ENCODE data around the gene SNTB2.
A peak's percentile ranks its signal among the peaks of the same experiment; 100 is the strongest.
"Not testable (repeated sequence)": the region's sequence is repeated elsewhere in the genome, so short reads cannot be mapped to it uniquely, and the experiment has no call there.

SNTB2 gene

GRCh38 chr16:69186642-69187445 lies at the start of gene SNTB2:
Gene SNTB2 (plus strand): TSS chr16:69187164. CDS start chr16:69187167, 3 bp downstream.
- peak; percentile 64 to 77 for DNase-seq (ENCODE audit: extremely low read depth in 1 of 2, low read depth in 1 of 2)

DNA sequence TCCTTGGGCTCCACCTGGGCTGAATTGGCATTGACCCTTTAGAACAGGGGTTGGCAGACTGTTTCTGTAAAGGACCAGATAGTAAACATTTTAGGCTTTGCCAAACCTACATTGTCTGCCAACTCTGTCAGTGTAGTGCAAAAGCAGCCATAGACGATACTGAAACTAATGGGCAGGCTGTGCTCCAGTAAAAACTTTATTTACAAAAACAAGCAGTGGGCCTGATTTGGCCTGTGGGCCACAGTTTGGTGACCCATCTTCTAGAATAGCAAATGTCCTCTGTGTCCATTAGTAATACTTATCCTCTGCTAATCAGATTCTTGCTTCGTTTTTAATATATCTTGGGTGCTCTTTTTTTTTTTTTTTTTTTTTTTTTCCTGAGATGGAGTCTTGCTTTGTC lies 48.4 kb upstream of the SNTB2 start:
- no peak for DNase-seq (ENCODE audit: extremely low read depth in 1 of 2, low read depth in 1 of 2)

GRCh38 chr16:69139464-69139863 lies 47.5 kb upstream of the SNTB2 start:
- DNase-seq (ENCODE audit: extremely low read depth in 1 of 2, low read depth in 1 of 2) = not testable (repeated sequence)

GRCh38 chr16:69141014-69141413 lies 46.0 kb upstream of the SNTB2 start:
- DNase-seq (ENCODE audit: extremely low read depth in 1 of 2, low read depth in 1 of 2) = no peak

DNA sequence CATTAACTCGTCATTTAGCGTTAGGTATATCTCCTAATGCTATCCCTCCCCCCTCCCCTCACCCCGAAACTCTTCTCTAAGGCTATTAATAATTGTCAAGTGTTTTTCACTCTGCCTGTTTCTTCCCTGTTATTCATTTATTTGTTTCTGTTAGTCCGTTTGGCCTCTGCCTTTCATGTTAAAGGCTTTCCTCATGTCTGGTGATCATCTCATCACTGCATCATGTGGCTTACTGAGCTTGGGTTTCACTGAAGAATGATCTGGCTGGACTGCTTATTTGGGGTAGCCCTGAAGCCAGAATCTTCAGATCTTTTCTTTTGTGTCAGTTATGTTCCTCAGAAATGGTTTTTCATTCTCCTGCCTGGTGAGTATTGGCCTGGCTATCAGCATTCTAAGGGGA lies 45.0 kb upstream of the SNTB2 start:
- DNase-seq (ENCODE audit: extremely low read depth in 1 of 2, low read depth in 1 of 2) = no peak

GRCh38 chr16:69143116-69143515 lies 43.8 kb upstream of the SNTB2 start:
- DNase-seq (ENCODE audit: extremely low read depth in 1 of 2, low read depth in 1 of 2) = no peak

DNA sequence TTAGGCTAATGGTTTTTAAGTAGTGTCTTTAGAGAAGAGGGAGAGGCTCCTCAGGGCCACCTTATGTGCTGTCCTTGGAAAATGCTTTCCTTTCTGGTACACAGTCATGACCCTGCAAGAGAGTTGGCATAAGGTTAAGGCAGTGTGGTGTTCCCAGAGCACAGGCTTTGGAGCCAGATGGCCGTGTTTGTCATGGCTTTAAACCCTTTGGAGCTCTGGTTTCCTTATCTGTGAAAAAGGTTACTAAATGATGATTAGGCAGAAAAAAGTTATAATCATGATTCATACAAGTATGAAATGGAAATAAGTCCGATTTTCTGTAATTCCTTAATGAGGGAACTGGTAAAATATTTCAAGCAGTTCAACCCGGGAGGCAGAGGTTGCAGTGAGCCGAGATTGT lies 41.3 kb upstream of the SNTB2 start:
- no peak for DNase-seq (ENCODE audit: extremely low read depth in 1 of 2, low read depth in 1 of 2)

DNA sequence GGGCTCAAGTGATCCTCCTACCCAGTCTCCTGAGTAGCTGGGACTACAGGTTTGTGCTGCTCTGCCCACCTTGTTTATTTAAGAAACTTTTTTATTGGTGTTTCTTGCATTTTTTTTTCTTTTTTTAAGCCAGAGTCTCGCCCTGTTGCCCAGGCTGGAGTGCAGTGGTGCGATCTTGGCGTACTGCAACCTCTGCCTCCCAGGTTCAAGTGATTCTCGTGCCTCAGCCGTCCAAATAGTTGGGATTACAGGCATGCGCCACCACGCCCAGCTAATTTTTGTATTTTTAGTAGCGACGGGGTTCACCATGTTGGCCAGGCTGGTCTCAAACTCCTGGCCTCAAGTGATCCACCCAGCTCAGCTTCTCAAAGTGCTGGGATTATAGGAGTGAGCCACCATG lies 37.3 kb upstream of the SNTB2 start:
- not testable (repeated sequence) for DNase-seq (ENCODE audit: extremely low read depth in 1 of 2, low read depth in 1 of 2)

DNA sequence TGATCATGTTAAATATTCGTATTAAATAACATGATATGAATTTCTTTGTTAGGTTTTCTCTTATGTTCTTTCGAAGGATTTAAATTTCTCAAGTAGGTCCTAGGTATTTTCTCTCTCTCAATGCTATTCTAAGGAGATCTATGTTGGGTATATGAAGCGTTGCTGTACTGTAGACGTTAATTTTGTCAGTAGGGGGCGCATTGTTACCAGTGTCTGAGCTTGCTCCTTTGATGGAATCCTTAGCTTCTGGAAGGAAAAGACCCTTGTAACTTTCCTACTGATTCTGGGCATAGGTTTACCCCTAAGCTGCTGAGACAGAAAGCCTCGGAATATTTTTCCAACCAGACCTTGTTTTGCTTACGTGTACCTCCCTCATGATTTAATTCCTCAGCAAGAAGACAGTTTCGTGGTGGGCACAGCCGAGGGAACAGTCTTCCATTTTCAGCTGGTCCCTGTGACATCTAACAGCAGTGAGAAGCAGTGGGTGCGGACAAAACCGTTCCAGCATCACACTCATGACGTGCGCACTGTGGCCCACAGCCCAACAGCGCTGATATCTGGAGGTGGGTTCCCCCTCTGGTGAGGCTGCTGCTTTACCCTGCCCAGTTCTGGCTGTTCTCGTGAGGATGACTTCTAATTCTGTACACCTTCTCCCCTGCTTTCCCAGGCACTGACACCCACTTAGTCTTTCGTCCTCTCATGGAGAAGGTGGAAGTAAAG lies 36.7 kb upstream of the SNTB2 start:
- no peak for DNase-seq (ENCODE audit: extremely low read depth in 1 of 2, low read depth in 1 of 2)

DNA sequence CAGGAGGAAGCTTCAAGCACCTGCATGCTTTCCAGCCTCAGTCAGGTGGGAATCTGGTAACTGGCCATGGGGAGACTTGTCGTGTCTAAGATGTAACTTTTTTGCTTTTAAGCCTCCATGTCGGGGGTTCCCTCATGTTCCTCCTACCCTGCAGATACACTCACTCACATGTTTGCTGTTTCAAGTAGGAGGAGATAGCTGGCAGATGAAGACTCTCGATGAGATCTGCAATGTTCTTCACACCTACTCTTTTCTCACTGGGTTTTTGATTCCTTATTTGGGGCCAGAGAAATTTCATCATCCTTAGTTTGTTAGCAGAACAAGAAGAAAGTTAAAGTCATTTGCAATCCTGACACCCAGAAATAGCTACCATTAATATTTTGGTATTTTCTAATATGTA lies 29.8 kb upstream of the SNTB2 start:
- no peak for DNase-seq (ENCODE audit: extremely low read depth in 1 of 2, low read depth in 1 of 2)

GRCh38 chr16:69160192-69160591 lies 26.8 kb upstream of the SNTB2 start:
- no peak for DNase-seq (ENCODE audit: extremely low read depth in 1 of 2, low read depth in 1 of 2)

- DNase-seq (ENCODE audit: extremely low read depth in 1 of 2, low read depth in 1 of 2) = no peak
Measured at GRCh38 chr16:69165584-69165983, 21.4 kb upstream of the SNTB2 start.

DNA sequence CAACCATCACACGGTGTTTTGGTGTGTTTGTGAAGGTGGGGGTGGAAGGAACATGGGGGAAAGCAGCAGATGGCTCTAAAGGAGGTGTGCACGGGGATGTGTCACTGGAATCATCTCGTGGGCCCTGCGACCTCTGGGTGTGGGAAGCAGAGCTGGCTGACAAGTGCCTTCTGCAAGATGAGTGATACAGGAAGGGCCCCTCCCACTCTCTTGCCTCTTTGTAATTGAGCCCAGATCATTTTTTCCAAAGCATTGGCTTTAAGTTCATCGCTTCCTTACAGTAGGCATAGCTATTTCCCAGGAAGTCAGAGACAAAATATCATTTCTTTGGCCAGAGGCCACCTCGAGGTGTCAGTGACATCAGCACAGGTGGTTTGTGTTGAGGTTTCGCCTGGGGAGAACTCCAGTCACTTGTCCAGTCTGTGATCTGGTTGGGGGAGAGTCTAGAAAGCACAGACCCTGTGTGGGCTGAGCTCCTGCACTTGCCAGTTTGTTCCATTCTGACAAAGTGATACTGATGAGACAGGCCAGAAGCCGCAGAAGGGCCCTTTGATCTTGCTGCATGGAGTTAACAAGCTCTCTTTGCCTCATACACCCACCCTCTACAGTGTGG lies 20.6 kb upstream of the SNTB2 start:
- DNase-seq (ENCODE audit: extremely low read depth in 1 of 2, low read depth in 1 of 2) = peak; percentile 55 to 88

- no peak for DNase-seq (ENCODE audit: extremely low read depth in 1 of 2, low read depth in 1 of 2)
Measured at GRCh38 chr16:69166946-69167930, 19.7 kb upstream of the SNTB2 start.

DNA sequence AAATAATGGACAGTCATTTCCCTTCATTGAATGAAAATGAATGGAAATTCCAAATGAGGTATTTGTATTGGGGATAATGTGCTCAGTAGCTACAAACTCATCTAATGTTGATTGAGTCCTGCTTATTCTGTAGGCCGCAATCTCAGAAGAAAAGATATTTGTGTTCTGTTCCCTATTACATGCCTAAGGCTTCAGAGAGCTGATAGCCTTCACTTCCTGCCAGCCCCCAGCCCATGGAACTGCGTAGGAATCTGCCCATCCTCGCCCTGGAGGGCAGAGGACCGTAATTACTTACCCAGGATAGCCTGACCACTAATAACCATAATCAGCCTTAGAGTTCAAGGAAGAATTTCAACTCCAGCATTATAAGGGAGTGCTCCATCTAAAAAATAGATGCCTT lies 17.9 kb upstream of the SNTB2 start:
- DNase-seq (ENCODE audit: extremely low read depth in 1 of 2, low read depth in 1 of 2) = no peak

DNA sequence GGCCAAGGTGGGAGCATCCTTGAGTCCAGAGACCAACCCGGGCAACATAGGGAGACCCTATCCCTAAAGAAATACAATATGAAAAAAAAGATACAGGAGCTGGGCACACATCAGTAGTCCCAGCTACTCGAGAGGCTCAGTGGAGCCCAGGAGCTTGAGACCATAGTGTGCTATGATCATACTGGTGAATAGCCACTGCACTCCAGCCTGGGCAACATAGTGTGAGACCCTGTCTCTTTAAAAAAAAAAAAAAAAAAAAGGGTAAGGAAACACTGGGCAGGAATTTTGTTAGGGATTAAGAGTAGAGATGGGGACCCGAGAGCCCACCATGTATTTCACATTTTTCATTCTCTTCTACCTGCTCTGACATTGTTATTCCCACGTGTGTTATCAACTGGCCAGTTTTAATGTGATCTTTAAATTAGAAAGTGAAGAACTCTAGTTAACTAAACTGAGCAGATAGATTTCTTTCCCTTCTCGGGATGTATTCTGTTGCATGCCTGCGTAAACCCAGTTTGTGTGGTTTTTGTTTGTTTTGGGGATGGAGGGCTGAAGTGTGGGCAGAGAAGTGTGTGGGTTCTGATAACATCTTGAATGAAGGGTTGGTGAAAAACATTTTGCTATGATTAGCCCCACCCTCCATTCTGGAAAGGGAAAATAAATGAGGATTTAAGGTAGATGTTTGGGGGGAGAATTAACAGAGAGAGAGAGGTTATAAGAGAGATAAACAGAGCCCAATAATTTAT lies 17.2 kb upstream of the SNTB2 start:
- DNase-seq (ENCODE audit: extremely low read depth in 1 of 2, low read depth in 1 of 2) = no peak

- no peak for DNase-seq (ENCODE audit: extremely low read depth in 1 of 2, low read depth in 1 of 2)
Measured at GRCh38 chr16:69171325-69172084, 15.5 kb upstream of the SNTB2 start.

DNA sequence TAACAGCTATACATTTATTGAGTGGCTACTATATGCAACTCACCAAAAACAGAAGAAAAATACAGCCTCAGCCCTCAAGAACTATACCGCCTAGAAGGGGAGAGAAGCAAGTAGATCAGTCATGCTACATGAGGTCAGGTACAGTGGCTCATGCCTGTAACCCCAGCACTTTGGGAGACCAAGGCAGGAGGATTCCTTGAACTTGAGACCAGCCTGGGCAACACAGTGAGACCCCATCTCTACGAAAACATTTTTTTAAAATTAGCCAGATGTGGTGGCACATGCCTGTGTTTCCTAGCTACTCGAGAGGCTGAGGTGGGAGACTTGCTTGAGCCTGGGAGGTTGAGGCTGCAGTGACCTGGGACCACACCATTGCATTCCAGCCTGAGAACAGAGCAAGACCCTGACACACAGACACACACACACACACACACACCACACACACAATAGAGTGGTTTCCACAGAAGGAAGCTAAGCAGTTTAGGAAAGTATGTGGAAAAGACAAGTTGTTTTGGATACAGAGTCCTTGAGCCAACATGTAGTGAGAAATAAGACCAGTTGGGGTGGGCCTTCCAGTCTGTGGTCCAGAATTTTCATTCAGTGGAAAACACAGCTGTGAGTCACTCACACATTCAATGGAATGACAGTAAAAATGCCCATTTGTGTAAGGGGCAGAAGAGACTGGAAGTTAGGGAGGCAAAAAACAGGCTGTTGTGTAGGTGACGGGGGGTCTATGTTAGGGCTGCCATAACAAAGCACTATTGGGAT lies 10.7 kb upstream of the SNTB2 start:
- no peak for DNase-seq (ENCODE audit: extremely low read depth in 1 of 2, low read depth in 1 of 2)

Data from stimulated activated CD8-positive, alpha-beta memory T cell treated with anti-CD3 and anti-CD28 coated beads, Interleukin-7, amount 100 ng/mL, for 48 hours (primary cell).